ENCODE results near the gene B4GALT7.
"Not testable (repeated sequence)": the region's sequence is repeated elsewhere in the genome, so short reads cannot be mapped to it uniquely, and the experiment has no call there.

B4GALT7 gene

DNA sequence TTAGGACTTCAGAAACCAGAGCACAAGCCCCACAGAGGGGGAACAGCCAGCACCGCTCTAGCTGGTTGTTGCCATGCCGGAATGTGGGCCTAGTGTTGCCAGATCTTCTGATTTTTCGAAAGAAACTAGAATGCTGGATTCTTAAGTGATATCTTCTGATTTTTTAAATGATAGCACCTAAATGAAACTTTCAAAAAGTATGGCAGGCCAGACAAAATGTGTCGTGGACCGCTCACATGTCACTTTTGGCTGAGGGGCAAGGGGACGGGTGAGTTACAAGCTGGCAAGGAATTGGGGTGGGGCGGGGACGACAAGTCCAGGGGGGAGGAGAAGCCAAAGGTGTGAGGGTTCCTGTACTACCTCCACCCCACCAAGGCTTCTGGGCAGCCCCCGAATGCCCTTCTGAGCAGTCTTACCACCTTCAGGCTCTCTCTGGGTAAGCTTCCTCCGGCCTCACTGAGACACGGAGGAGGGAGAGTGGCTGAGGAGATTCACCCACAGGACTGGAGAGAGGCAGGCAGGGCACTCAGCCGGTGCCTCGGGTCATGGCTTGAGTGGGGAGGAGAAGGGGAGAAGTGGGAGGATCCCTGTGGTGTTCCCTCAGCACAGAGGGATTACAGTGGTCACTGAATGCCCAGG, 10.3 kb downstream of the B4GALT7 start:
- DNase-seq, result no peak

DNA sequence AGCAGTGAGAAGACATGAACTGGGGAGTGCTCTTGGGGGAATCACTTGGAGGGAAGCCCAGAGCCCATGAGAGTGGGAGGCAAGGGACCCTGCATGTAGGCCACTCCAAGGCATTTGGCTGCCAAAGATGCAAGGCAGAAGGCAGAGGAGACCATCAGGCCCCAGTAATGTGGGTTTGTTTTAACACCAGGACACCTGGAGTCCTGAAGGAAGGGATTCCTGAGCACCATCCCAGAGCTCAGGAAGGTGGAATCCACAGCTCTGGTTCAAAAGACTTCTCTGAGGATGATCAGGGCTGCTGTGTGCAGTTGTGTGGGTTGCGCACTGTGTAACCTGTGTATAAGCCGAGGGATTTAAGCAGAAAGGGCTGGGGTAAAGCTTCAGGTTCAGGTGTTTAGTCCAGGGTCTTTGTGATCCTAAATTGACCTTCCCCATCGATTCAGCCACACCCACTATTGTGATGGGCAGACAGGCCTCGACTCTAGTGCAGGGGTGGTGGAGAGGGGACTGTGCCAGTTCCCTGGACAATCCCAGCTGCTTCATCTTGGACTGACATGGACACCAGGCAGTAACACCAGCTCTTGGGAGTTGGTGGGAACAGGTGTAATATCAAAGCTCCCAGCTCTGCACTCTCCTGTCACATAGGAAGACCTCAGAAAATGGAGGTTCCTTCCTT, 11.0 kb downstream of the B4GALT7 start:
- DNase-seq, result no peak

DNA sequence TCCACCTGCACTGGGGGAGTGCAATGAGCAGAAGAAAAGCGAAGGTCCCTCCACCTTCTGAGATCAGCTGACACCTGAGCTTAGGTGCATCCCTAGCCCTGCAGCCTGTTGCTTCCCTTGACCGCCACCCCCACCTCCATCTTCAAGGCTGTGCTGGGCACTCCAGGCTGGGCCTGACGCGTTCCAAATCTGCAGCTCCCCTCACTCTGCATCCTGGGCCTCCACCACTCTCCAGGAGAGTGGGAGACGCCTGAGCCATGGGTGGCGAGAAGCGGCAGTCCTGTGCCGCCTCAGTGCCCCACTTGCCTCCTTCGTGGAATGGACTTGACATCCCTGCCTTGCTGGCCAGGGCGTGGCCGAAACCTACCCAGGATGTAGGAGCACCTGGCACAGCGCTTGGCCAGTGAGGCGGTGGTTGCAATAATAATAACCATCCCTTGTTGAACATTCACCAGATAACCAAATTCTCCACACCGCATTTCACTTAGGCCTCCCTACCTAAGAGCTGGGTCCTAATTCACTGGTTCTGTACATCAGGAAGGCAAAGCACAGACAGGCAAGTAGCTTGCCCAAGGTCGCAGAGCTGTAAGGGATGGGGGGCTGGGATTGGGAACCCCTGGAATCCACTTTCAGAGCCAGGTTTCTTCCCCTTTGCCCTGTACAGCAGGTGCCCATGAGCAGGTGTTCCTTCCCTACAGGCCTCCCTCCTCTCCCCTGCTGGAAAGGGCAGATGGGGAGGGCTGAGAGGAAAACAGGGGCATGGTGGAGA, 11.7 kb downstream of the B4GALT7 start:
- no peak for DNase-seq

DNA sequence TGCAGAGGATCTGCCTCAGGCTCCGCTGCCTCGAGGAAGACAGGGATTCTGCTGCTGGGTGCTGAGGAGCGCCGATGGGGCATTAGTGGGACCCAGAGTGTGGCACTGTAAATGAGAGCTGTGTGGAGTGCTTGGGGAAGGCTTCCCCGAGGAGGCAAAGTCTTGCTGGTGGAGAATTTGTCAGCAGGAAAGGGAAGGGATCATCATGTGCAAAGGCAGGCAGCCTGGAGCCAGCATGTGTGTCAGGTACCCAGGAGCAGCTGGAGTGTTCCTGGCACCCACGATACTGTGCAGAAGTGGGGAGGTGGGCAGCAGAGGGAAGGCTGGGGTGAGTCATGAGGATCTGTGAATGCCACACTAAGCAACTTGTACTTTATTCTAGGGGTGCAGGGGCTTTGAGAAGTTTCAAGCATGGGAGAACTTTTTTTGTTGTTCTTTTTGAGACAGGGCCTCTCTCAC, 12.3 kb downstream of the B4GALT7 start:
- DNase-seq, result no peak

DNA sequence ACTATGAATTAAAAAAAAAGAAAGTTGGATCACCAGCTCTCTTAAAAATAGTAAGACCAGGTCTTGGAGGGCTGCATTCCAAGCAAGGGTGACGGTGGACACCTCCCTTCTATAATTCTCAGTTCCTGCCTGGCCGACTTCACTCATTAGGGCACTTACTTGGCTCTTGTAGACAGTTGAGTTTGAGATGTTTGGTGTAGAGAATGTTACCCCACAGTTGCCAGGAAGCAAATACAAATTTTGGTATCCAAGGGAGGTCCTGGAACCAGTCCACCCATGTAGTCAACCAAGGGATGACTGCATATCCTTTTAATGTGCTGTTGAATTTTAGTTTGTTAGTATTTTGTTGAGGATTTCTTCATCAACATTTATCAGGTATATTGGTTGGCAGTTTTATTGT, 20.6 kb downstream of the B4GALT7 start:
- no peak for DNase-seq

DNA sequence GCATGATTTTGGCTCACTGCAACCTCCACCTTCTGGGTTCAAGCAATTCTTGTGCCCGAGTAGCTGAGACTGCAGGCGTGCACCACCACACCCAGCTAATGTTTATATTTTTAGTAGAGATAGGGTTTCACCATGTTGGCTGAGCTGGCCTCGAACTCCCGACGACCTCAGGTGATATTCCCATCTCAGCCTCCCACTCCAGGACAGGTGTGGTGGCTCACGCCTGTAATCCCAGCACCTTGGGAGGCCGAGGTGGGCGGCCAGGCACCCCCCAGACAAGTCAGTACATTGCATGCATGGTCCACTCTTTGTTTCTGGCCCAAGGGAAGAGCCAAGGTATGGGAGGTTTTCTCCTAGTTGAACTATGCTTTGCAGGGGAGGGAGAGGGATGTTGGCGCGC, 24.2 kb downstream of the B4GALT7 start:
- not testable (repeated sequence) for DNase-seq

DNA sequence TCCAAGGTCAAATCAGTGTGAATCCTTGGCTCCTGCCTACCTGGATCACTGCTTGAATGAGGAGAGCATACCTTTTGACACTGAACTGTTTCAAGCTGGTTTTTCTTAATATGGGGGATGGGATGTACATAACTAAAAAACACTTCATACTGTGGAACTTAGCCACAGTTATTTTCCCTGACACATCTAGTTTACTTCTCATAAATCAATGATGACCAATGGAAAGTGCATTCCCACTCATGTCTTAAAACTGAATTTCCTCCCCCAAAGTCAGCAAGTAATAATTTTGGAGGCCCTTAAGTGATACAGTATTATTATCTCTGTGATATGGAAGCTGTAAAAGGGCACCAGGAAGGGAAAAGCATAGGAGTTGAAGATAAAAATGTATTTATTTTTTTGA, 30.3 kb downstream of the B4GALT7 start:
- DNase-seq, result not testable (repeated sequence)

DNA sequence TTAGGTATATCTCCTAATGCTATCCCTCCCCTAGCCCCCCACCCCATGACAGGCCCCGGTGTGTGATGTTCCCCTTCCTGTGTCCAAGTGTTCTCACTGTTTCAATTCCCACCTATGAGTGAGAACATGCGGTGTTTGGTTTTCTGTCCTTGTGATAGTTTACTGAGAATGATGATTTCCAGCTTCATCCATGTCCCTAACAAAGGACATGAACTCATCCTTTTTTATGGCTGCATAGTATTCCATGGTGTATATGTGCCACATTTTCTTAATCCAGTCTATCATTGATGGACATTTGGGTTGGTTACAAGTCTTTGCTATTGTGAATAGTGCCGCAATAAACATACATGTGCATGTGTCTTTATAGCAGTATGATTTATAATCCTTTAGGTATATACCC, 35.0 kb downstream of the B4GALT7 start:
- not testable (repeated sequence) for DNase-seq

DNA sequence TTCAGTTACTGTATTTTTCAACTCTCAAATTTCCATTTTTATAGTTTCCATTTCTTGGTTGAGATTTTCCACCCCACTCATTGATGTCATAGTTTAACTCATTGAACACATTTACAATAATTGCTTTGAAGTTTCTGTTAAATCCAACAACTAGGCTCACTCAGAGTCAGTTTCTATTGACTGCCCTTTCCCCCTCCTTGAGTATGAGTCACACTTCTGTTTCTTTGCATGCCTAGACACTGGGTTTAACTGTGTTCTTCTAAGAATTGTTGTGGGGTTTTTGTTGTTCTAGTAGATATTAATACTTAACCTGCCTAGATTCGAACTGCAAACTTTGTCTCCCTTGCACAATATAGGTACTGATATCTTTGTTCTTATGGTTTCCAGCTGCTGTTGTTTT, 45.5 kb downstream of the B4GALT7 start:
- DNase-seq, result not testable (repeated sequence)

DNA sequence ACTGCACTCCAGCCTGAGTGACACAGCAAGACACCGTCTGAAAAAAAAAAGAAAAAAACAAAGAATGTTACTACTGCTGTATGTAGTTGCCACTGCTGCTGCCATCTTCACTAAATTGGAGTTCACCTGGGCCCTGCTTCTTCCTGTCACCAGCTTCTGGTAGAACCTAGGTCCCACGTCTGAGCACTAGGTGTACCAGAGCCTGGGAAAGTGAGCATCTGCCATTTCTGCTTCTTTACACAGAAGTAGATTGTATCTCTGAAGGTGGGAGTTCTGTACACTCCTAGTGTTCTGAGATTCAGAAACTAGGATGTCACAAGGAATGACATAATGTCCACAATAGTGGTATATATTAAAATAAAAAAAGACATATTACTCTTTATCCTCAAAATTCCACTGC, 51.3 kb downstream of the B4GALT7 start:
- not testable (repeated sequence) for DNase-seq

DNA sequence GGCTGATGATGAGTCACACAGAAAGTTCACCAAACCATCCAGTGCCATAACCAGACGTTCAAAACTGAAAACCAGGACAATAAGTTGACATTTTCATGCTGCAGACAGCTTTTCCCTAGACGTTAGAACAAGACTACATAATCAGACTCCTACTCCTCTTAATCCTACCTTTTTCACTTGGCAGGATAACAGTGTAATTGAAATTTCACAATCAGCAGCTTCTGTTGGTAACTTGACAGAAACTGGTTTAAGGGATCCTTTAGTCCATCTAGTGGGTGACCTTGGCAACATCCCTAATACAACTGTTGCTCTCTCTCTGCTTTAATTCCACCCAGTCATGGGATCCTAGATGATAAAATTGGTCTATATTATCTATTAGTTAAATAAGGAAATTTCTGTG, 57.9 kb downstream of the B4GALT7 start:
- DNase-seq, result not testable (repeated sequence)

DNA sequence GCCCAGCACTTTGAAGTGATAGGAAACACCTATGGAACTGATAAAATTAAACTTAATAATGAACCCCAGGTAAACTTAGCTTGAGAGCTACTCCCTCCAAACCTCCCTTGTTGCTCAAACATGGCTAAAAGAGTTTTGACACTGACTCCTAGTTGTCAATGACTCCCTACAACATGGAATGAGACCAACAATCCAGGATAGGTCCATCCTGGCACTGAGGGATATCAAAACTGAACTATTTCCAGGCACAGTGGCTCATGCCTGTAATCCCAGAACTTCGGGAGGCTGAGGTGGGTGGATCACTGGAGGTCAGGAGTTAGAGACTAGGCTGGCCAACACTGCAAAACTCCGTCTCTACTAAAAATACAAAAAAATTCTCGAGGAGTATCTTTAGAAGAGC, 58.6 kb downstream of the B4GALT7 start:
- DNase-seq, result not testable (repeated sequence)
